Upper lobe of left lung (tissue), 6 donors: Measurements from ENCODE around the gene CAPN5. TPM values are rescaled to one million over a fixed set of nuclear protein-coding genes. Genes with fewer than 3 reads are reported as not detected.
"Not testable (repeated sequence)": the region's sequence is repeated elsewhere in the genome, so short reads cannot be mapped to it uniquely, and the experiment has no call there.

ENCODE experiments used
- ATAC-seq, 2 donors: fragments of 200-7000 bp; cut with Tn5 transposase; one replicate each; pipeline ENCODE4 v1.9.1; 2022; ENCODE audit warnings: mild to moderate bottlenecking in 2 of 2, moderate library complexity in 2 of 2; ENCODE audit not compliant: low FRiP score in 2 of 2
- DNase-seq, 2 donors: peaks; one replicate each; pipeline ENCODE4 v3.0.0-alpha.2; 2019 to 2020
- H3K27ac ChIP-seq, 4 donors: fragments of 200-600 bp; sonication (generic); one replicate each; pipeline ENCODE4 v1.5.1; 2016 to 2019
- H3K27me3 ChIP-seq, 4 donors: fragments of 200-600 bp; sonication (generic); one replicate each; pipeline ENCODE4 v1.5.1; 2017 to 2019
- H3K36me3 ChIP-seq, 4 donors: fragments of 200-600 bp; sonication (generic); one replicate each; pipeline ENCODE4 v1.5.1; 2016 to 2019
- H3K4me1 ChIP-seq, 4 donors: fragments of 200-600 bp; sonication (generic); one replicate each; pipeline ENCODE4 v1.5.1; 2018 to 2019
- H3K4me3 ChIP-seq, 4 donors: fragments of 200-600 bp; sonication (generic); one replicate each; pipeline ENCODE4 v1.5.1; 2017 to 2019; ENCODE audit warnings: mild to moderate bottlenecking in 2 of 4, moderate library complexity in 1 of 4
- H3K9me3 ChIP-seq, 4 donors: fragments of 200-600 bp; sonication (generic); one replicate each; pipeline ENCODE4 v1.5.1; 2018 to 2019
- CTCF ChIP-seq, 6 experiments: fragments of 450-650 bp in 4 of 6; fragments of 200-600 bp in 2 of 6; sonication (generic) in 2 of 6; IDR thresholded peaks; one replicate each; pipeline ENCODE4 v1.5.1; 2016 to 2019; ENCODE audit warnings: antibody characterized with exemption in 6 of 6
- EP300 ChIP-seq, 4 donors: sonication (generic); formaldehyde crosslinking; IDR thresholded peaks; one replicate each; pipeline ENCODE4 v1.5.1; 2017; ENCODE audit warnings: antibody characterized with exemption in 4 of 4, control low read depth in 2 of 4
- POLR2A ChIP-seq, 4 donors: fragments of 450-650 bp; IDR thresholded peaks; one replicate each; pipeline ENCODE4 v1.5.1; 2016 to 2017; ENCODE audit warnings: antibody characterized with exemption in 4 of 4, mild to moderate bottlenecking in 2 of 4
- POLR2AphosphoS5 ChIP-seq, 2 donors: sonication (generic); formaldehyde crosslinking; IDR thresholded peaks; one replicate each; pipeline ENCODE4 v1.5.1; 2017; ENCODE audit warnings: antibody characterized with exemption in 2 of 2
- WGBS, 2 donors: methylation state at CpG; one replicate each; pipeline ENCODE4 v1.1.5; 2017 to 2018; 5-methylcytosine and 5-hydroxymethylcytosine counted together
- total RNA-seq, 6 donors: library from RNA; depleted of rRNA in 4 of 6; stranded (reverse); fragments of >200 nt in 4 of 6; gene quantifications; one replicate each; pipeline versions ENCODE4 v1.1.0 to v1.2.1, GENCODE V29; 2016 to 2021
- donor health status: DM: no; HTN: no; CAD: no; lungs with moderate emphysema.
- donor health status: DM: no; HTN: yes; CAD: no; lungs with severe emphysema.

CAPN5 gene
- total RNA-seq, 6 donors from 2014 or later: 2.6 to 8.4 (median 4.4) TPM

- Histone ChIP-seq H3K36me3 (no peaks in the 10 kb centered on the region), H3K27me3 (peaks cover 0 to 4% (median 2%) of the 10 kb centered on the region in 4 donors)
- 6 to 7% methylated on average over 15 of the region's 15 CpGs for WGBS, 2 donors
Measured at GRCh38 chr11:77047007-77047927, 19.5 kb upstream of the CAPN5 start.

GRCh38 chr11:77047928-77048446 is 18.8 kb upstream of the CAPN5 start:
- WGBS, 2 donors: 70 to 75% methylated on average over 7 of the region's 7 CpGs

More at GRCh38 chr11:77047007-77047927, 19.5 kb upstream of the CAPN5 start:
- peak; percentile 93 for ATAC-seq
- no peak for TF ChIP-seq POLR2A (IDR thresholded peaks at IDR 0.05)
- TF ChIP-seq CTCF (IDR thresholded peaks at IDR 0.05): peak; percentile 55 to 80 (median 68)
- no peak for TF ChIP-seq EP300 (IDR thresholded peaks at IDR 0.05)
- TF ChIP-seq POLR2AphosphoS5 (IDR thresholded peaks at IDR 0.05): no peak
- peak overlapping the region in 2 of 4 donors; percentile 19 for H3K27ac ChIP-seq
- peaks cover 6 to 14% (median 10%) of the 10 kb centered on the region in 4 donors for H3K4me1 ChIP-seq
- H3K4me3 ChIP-seq: peak overlapping the region; percentile 6 to 52 (median 40)
- no peaks in the 10 kb centered on the region for H3K9me3 ChIP-seq
- DNase-seq: peak in 1 of 2 donors; percentile 80

DNA sequence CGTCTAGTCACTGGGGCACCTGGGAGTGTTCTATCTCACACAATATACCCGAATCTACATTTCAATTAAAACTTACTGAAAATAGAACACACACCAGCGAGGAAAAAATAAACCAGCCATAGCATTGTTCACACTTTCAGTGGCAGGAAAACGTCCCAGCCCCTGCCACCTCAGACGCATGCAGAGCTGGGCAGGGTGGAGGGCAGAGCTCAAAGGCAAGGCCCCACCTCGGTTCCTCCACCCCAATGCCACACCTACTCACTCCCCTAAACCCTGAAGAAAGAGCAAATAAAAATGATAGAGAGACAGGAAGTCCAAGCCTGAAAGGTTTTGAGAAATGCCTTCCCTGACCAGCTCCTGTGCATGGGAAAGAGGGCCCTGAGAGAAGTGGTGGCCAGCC is 17.7 kb upstream of the CAPN5 start:
- Histone ChIP-seq H3K36me3 (no peaks in the 10 kb centered on the region), H3K4me1 (peaks cover 6 to 14% (median 10%) of the 10 kb centered on the region in 4 donors), H3K27me3 (peaks cover 0 to 4% (median 2%) of the 10 kb centered on the region in 4 donors), H3K4me3 (no peak overlapping the region), H3K9me3 (no peaks in the 10 kb centered on the region), H3K27ac (no peak overlapping the region)
- no peak for TF ChIP-seq EP300 (IDR thresholded peaks at IDR 0.05)
- no peak for TF ChIP-seq POLR2AphosphoS5 (IDR thresholded peaks at IDR 0.05)
- TF ChIP-seq CTCF (IDR thresholded peaks at IDR 0.05): no peak
- TF ChIP-seq POLR2A (IDR thresholded peaks at IDR 0.05): no peak
- ATAC-seq (no peak), DNase-seq (no peak)
- WGBS, 2 donors: 70 to 78% methylated on average over 6 of the region's 6 CpGs

More at GRCh38 chr11:77047928-77048446, 18.8 kb upstream of the CAPN5 start:
- not testable (repeated sequence) for H3K36me3 ChIP-seq, H3K27ac ChIP-seq, DNase-seq, ATAC-seq, H3K27me3 ChIP-seq, H3K4me3 ChIP-seq, H3K9me3 ChIP-seq
- H3K4me1 ChIP-seq: peaks cover 6 to 14% (median 10%) of the 10 kb centered on the region in 4 donors

GRCh38 chr11:77051511-77051910 is 15.3 kb upstream of the CAPN5 start:
- no peak for ATAC-seq
- WGBS, 2 donors: 85 to 90% methylated on average over 3 of the region's 3 CpGs

More at GRCh38 chr11:77051511-77051910, 15.3 kb upstream of the CAPN5 start:
- H3K36me3 ChIP-seq: no peaks in the 10 kb centered on the region
- no peak overlapping the region for H3K27ac ChIP-seq
- H3K4me1 ChIP-seq: peaks cover 0 to 5% (median 5%) of the 10 kb centered on the region in 4 donors
- no peak for TF ChIP-seq EP300 (IDR thresholded peaks at IDR 0.05)
- TF ChIP-seq POLR2A (IDR thresholded peaks at IDR 0.05): no peak
- TF ChIP-seq CTCF (IDR thresholded peaks at IDR 0.05): no peak
- no peak for TF ChIP-seq POLR2AphosphoS5 (IDR thresholded peaks at IDR 0.05)
- no peak overlapping the region for H3K4me3 ChIP-seq
- H3K27me3 ChIP-seq: no peaks in the 10 kb centered on the region
- DNase-seq: no peak
- peaks cover 0 to 8% (median 5%) of the 10 kb centered on the region in 4 donors for H3K9me3 ChIP-seq
